Ovary (tissue), 3 donors: ENCODE measurements around the gene SLC38A3.

ENCODE experiments used
- CTCF ChIP-seq, 3 donors: fragments of 450-650 bp in 2 of 3; fragments of 200-600 bp in 1 of 3; IDR thresholded peaks; one replicate each; pipeline versions ENCODE4 v1.5.1 to v1.8.0; 2016 to 2022; ENCODE audit warnings: antibody characterized with exemption in 3 of 3, mild to moderate bottlenecking in 1 of 3
- EP300 ChIP-seq: sonication (generic); formaldehyde crosslinking; IDR thresholded peaks from one replicate; pipeline ENCODE4 v1.6.1; 2017; ENCODE audit warnings: antibody characterized with exemption
- POLR2A ChIP-seq: fragments of 450-650 bp; IDR thresholded peaks from one replicate; pipeline ENCODE4 v1.6.1; 2017; ENCODE audit warnings: antibody characterized with exemption, mild to moderate bottlenecking, moderate library complexity
- donor health status: DM: no; HTN: no; CAD: no.

DNA sequence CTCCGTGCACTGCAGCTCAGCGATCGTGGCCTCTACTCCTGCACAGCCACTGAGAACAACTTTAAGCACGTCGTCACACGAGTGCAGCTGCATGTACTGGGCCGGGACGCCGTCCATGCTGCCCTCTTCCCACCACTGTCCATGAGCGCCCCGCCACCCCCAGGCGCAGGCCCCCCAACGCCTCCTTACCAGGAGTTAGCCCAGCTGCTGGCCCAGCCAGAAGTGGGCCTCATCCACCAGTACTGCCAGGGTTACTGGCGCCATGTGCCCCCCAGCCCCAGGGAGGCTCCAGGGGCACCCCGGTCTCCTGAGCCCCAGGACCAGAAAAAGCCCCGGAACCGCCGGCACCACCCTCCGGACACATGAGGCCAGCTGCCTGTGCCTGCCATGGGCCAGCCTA is 17.3 kb upstream of the SLC38A3 start:
- TF ChIP-seq POLR2A (no peak), CTCF (IDR thresholded peaks at IDR 0.05) (no peak), EP300 (no peak)
